Right lung (tissue), 5 donors: ENCODE results near the gene KRT73. TPM values are rescaled to one million over a fixed set of nuclear protein-coding genes. Genes with fewer than 3 reads are reported as not detected.

ENCODE experiments used
- DNase-seq, 2 donors: peaks; one replicate each; pipeline ENCODE4 v3.0.0-alpha.2; 2013
- polyA plus RNA-seq, 5 donors: library from polyadenylated mRNA; unstranded; fragments of 120-200 nt; gene quantifications; one replicate each; pipeline versions ENCODE4 v1.2.1 to v1.2.3, GENCODE V29; 2013; ENCODE audit warnings: inconsistent platforms in 1 of 5, low replicate concordance in 1 of 5; ENCODE audit not compliant: insufficient read length in 5 of 5, insufficient read depth in 1 of 5

Gene KRT73
- polyA plus RNA-seq, 5 donors = 0.10 to 0.19 (median 0.15) TPM; not detected in 1

- DNase-seq = no peak
These were observed 27.6 kb upstream of the KRT73 start for GRCh38 chr12:52645982-52646381.

- no peak for DNase-seq
These were observed 26.9 kb upstream of the KRT73 start for GRCh38 chr12:52645120-52645761.

GRCh38 chr12:52644078-52644415 is 25.7 kb upstream of the KRT73 start:
- no peak for DNase-seq

GRCh38 chr12:52643233-52644077 is 25.1 kb upstream of the KRT73 start:
- no peak for DNase-seq

GRCh38 chr12:52641468-52641867 is 23.1 kb upstream of the KRT73 start:
- no peak for DNase-seq

- no peak for DNase-seq
These were observed 18.9 kb upstream of the KRT73 start for GRCh38 chr12:52637299-52637698.

GRCh38 chr12:52636592-52637258 is 18.4 kb upstream of the KRT73 start:
- DNase-seq = no peak

GRCh38 chr12:52636189-52636588 is 17.8 kb upstream of the KRT73 start:
- DNase-seq = no peak

- DNase-seq = no peak
These were observed 16.1 kb upstream of the KRT73 start for GRCh38 chr12:52634266-52635056.

GRCh38 chr12:52633383-52633782 is 15.0 kb upstream of the KRT73 start:
- DNase-seq = no peak

- no peak for DNase-seq
These were observed 14.3 kb upstream of the KRT73 start for GRCh38 chr12:52632656-52633055.

- DNase-seq = no peak
These were observed 13.5 kb upstream of the KRT73 start for GRCh38 chr12:52631676-52632459.

- no peak for DNase-seq
These were observed 12.9 kb upstream of the KRT73 start for GRCh38 chr12:52631264-52631663.

- no peak for DNase-seq
These were observed 12.3 kb upstream of the KRT73 start for GRCh38 chr12:52630599-52631200.

GRCh38 chr12:52630008-52630500 is 11.7 kb upstream of the KRT73 start:
- no peak for DNase-seq

GRCh38 chr12:52629281-52630007 is 11.1 kb upstream of the KRT73 start:
- no peak for DNase-seq

GRCh38 chr12:52628841-52629240 is 10.5 kb upstream of the KRT73 start:
- no peak for DNase-seq

GRCh38 chr12:52628111-52628507 is 9.8 kb upstream of the KRT73 start:
- DNase-seq = no peak

GRCh38 chr12:52627395-52628110 is 9.2 kb upstream of the KRT73 start:
- no peak for DNase-seq
